ENCODE results near the gene ABCC6.
"Not testable (repeated sequence)": the region's sequence is repeated elsewhere in the genome, so short reads cannot be mapped to it uniquely, and the experiment has no call there.

- not testable (repeated sequence) for TF ChIP-seq EP300, CTCF, POLR2A, POLR2AphosphoS5 (IDR thresholded peaks at IDR 0.05)
Observed at GRCh38 chr16:16104804-16105141, 118.5 kb downstream of the ABCC6 start.
